HL-60/S4 treated with retinoic acid at 250 ng/mL for 4 days and 3 days (cell line): Measurements from ENCODE around the gene THAP5.

Experiments
- in situ Hi-C: fragments of 300-500 bp; cut with MboI; formaldehyde crosslinking; loops from 2 replicates; pipeline ENCODE4 v1.7.0; 2022; ENCODE audit warnings: low sequenced_read_pairs

THAP5 gene, protein sequence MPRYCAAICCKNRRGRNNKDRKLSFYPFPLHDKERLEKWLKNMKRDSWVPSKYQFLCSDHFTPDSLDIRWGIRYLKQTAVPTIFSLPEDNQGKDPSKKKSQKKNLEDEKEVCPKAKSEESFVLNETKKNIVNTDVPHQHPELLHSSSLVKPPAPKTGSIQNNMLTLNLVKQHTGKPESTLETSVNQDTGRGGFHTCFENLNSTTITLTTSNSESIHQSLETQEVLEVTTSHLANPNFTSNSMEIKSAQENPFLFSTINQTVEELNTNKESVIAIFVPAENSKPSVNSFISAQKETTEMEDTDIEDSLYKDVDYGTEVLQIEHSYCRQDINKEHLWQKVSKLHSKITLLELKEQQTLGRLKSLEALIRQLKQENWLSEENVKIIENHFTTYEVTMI

DNA sequence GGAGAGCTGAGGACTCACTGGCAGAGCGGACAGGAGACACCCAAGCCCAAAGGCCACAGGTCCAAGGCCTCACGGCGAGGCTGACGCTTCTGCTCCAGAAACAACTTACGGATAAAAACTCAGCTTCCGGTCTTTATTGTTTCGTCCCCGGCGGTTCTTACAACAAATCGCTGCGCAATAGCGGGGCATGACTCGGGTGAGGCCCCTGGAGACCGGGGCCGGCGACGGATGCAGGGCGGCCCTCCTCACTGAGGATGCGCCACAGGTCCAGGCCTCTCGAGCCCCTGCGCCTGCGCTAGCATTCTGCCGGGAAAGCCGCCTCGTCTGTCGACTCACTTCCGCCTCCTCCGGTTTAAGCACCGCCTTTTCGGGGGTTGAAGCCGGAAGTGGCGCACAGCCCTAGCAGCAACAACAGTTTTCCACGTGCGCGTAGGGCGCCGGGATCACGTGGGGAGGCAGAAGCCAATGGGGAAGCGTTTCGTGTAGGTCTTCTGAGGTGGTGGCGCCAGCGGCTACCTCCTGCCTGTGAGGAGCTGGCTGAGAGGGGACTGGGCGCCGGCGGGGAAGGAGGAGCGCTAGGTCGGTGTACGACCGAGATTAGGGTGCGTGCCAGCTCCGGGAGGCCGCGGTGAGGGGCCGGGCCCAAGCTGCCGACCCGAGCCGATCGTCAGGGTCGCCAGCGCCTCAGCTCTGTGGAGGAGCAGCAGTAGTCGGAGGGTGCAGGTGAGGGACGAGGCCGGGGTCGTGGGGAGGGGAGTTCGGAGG is at the start of gene THAP5, which contains the start of gene DNAJB9:
Gene THAP5 (minus strand): TSS at position 326 of the 765 bp plus-strand sequence. CDS start 137 bp downstream, at position 189.
Gene DNAJB9 (plus strand): TSS at position 494 of the 765 bp plus-strand sequence. CDS start 1,853 bp downstream, outside the sequence.
- in situ Hi-C loops = no loop called here

DNA sequence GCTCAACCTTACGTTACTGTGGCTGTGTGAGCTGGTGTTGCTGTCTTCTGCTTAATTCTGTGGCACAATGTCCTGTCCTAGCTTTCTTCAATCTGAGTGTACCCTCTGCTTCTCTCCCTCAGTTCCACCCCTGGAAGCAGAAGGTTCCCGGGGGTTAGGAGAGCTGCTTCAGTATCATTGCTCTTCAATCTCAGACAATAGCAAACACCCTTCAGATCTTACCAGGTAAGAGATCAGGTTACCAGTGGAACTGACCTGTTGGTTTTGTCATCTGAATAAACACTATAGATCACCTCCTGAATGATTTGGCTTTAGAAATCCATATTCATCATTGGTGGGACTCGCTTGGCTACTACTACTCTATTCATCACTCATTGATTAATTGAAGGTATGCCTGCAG is 48.5 kb upstream of the THAP5 start:
- in situ Hi-C loops = no loop called here

DNA sequence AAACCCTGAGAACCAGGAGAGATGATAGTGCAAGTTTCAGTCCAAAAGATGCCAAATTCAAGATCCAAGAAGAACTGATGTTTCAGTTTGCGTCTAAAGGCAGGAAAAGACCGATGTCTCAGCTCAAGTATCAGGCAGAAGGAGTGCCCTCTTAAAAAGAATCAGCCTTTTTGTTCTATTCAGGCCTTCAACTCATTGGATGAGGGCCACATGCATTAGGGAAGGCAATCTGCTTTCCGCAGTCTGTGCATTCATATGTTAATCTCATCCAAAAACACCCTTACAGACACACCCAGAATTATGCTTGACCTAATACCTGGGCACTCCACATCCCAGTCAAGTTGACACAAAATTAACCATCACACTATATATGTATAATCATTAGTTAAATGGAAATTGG is 45.4 kb upstream of the THAP5 start:
- in situ Hi-C loops = no loop called here

DNA sequence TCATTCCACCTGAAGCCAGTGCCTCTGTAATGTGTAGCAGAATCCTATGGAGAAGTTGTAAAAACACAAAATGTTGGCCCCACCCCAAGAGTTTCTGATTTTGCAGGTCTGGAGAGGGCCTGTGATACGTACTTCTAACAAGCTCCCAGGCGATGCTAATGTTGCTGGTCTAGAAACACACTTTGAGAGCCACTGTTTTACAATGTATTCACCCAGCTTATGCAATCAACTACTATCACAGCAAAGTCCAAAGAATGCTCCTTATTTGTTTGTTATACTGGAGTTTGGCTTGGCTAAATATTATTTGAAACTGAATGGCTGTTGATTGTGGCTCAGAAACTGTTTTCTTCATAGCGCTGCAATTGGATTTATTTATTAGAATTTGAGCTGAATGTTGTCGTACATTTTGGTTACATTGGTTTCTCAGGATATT is 44.5 kb upstream of the THAP5 start:
- in situ Hi-C loops = no loop called here

DNA sequence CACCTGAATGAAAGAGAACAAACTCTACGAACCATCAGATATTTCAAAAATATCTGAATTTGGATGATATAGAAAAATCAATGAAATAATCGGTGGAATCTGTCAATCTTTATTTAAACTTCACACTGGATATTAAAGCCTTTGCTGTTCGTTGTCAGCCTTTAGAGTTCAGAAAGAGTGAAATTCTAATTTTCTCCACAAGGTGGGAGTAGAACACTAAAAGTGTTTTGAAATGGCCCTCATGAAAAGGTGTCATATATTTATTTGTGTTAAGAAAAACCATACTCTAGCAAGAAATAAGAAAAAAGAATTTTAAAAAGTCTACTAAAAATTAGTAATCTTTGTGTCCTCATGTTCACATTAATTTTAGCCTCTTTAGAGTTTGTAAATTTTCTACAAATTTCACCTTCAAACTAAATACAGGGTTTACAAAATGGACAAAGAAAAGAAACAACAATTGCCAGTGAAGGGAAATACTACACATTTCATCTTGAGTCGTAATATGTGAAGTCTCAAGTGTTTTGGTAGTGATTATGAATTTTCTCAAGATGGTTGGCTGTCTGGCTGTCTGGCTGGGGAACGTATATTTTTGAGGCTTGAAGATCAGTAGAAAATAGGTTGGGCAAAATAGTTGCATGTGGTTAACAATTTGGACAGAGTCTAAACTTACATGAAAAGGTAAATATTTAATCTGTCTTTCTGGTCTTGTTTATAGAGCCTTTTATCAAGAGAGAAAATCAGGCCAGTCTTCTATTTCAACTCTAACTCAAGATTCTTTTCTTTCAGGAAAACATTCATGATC is 43.8 kb upstream of the THAP5 start:
- in situ Hi-C loops = no loop called here

DNA sequence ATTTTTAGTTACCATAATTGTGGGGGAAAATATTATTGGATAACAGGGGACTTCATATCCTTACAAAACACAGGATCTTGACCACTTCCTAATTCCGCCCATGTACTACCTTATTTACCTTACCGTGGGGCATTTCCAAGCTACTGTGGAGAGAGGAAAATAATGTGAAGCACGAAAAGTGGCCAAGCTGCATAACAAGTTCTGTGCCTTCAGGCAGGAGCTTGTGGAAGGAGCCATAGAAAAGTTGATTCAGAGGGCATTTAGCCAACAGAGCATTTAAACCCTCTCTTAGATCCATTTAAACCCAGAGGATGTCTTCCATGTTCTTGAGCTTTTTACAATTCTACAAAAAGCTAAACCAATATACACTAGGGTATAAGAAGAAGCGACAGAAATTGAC is 41.8 kb upstream of the THAP5 start:
- in situ Hi-C loops = no loop called here

DNA sequence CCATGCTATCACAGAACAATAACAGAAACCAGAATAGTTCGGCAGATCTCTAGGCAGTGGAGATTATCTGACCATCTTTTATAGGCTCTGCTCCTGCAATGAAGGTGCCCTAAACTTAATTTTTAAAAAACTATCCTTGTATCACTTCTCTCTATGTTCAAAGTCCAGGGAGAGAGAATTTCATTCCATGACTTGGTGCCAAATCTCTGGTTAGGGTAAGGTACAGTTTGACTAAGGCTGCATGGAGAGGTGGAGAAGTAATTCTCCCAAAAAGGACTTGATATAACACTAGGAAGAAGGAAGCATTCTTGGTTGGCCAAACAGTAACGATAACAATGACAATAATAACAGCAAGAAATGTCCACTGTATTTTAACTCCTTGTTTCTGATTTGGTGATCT is 40.1 kb upstream of the THAP5 start:
- in situ Hi-C loops = no loop called here

DNA sequence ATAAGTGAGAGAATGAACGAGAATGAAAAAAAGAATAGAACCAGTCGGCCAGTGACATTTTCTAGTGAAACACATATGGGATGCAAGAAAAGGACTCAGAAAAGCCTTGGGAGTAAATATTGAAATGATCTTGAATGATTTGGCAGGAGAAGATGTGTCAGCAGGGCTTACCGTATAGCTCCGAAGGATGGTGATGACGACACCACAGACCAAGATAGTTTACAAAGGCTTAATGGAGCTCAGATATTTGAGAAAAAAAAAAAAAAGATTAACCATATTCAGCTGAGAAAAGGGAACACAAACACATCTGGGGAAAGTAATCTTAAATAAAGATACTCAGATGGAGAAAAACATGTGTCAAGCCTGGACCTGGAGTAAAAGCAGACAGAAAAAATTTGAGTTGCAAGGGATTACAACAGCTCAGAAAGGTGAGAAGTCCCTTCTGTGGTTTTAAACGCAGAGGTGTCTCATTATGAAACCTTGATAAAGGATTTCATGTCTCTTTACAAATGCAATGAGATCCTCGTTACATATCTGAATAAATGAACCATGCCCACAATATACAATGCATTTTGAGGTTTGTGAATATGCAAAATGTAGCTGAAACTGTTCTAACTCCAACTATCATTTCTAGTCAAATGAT is 36.2 kb upstream of the THAP5 start:
- in situ Hi-C loops = no loop called here

DNA sequence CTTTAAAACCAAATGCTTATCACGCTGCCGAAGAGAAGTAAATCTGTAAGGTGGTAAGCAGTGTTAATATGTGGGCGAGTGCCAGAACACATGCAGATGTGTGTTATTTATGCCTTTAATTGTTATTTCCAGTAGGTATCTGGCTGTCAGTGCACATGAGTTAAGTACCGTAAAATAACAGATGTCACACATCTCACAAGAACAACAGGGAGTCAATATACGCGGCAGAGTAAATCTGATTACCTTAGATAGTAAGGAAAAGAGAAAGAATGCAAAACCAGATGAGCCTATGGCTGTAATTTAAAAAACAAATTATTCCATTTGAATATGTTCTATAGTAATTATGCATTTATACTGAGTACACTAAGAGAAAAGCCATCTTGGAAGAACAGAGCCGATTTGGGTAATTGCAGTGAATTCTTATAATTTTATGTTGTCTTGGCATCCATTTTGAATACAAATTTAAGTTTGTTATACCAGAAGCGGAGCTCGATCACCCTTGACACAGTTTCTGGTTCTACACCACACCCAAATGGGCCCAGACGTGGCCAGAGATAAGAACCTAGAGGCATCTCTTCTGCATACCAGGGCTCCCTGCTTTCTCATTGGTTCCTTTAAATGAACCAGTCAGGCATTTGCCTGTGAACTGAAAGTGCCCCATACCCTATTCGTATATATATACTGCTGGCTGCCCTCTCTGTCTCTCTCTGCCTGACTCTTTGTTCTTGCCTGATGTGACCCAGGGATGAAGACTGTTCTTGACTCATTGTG is 35.0 kb upstream of the THAP5 start:
- in situ Hi-C loops = no loop called here

DNA sequence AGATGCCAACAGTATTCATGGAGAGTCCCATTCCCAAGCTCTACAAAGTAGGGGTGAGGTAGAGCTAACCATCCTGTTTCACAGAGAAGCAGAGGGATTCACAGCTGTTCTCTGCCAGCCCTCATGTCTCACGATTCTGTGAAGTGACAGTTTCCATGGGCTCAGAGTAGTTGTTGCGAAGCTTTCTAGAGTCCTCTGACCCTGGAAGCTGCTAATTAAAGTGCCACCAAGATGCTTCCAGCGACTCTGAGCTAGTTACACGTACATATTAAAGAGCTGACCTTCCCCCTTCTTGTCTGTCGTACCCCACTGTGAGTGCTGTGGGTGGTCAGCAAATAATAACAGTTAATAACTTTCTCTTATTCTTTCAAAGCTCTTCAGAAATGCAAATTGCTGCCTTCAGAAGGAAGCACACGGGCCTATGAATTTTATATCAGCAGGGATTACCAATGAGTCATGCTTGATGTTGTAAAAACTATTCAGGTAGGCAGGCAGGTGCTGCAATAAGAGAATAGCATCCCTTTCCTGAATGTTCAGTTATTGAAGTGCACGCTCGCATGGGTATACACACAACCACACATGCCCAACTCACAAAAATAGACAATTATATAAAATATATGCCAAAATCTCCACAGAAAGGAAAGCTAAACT is 34.3 kb upstream of the THAP5 start:
- in situ Hi-C loops = no loop called here

DNA sequence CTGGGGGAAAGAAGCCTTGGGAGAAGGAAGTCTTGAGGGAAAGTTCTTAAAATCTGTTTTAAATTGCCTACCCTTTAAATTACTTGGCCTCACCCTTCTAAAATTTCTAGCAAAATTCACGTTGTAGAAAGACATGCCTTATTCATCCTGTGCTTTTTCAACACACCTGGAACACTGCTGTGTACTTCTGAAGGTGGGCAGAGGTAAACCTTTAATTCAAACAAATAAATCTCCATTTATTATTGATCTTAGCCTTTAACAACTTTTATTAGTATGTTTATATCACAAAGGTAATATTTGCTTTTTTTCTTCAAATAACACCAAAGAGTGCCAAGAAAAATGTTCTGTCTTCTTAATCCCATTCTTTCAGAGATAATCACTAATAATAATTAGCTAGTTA is 30.9 kb upstream of the THAP5 start:
- in situ Hi-C loops = no loop called here

DNA sequence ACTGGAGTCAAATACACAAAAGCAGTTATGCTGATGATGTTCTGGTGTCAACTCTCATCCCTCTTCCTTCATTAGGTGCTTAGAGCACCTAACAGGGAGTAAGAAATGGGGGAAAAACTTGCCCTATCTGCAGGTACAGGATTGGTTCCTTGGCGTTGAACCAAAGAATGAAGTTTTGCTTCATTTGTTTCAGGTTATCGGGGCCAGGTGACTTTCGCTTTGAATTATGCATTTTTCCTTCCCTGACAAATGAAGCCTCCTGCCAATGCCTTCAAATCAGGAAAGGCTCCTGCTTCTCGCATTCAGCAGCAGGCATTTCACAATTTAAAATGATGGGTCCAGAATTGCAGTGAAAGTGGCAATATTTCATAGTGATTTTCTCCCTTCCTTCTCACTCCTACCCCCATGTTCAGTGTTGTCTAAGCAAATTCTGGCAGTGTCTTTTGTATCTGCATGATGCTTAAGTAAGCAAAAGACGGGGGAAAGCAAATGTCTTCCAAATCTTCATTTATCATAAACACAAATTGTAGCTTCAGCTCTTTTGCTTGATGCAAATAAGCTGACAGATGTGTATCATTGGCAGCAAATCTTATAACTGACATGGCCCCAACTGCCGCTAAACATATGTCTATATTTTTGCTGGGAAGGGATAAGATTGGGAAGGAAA is 29.5 kb upstream of the THAP5 start:
- in situ Hi-C loops = no loop called here

DNA sequence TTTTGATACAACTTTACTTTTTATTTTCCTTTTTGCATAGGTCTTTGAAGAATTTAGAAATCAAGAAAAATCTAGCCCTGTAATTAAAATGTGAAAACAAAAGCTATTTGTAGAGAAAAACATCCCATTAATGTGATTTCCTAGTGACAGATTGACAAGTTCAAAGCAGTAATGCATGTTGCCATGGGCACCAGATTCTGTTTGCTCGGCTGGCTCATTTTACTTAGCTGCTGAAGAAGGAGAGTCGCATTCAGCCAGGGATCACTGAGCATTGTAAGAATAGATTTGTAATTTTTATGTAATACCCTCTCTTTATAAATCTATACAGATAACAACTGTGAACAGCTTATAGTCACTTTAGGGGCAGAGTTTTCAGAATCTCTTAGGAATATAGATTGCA is 28.6 kb upstream of the THAP5 start:
- in situ Hi-C loops = no loop called here

DNA sequence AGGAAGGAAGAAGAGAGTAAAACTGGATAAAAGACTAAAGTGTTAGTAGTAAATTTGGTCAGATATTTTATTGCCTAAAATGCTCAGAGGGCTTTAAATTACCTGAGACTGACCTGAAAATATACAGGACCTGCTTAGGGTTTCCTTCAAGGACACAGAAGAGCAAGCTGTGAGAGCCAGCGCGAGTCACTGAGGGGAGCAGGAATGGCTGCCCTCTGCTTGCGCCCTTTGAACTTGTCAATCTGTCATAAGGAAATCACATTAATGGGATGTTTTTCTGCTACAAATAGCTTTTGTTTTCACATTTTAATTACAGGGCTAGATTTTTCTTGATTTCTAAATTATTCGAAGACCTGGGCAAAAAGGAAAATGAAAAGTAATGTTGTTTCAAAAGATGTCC is 27.1 kb upstream of the THAP5 start:
- in situ Hi-C loops = no loop called here

DNA sequence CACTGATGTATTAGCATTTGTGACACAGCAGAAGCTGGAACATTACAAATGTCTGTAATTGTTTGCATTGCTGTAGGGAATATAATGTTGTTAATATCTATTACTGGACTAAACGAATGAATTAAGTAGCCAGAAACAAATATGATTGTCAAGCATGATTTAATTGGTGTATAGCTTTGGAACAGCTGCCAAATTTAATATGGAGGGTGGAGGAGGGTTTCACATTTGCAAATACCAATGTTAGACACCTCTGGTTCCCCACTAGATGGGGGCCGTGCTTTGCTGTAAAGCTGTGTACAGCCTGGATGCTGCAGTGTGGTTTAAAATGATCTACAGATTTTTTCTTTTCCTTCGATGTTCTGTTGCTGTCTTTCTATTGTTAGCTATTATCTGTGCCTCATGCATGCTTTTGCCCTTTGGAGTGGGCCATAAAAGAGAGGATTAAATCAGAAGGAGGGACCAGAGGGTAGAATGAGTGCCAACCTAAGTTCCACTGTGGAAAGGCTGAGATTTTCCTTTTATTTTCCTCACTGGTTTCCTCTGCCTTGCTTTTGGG is 23.2 kb upstream of the THAP5 start:
- in situ Hi-C loops = no loop called here

DNA sequence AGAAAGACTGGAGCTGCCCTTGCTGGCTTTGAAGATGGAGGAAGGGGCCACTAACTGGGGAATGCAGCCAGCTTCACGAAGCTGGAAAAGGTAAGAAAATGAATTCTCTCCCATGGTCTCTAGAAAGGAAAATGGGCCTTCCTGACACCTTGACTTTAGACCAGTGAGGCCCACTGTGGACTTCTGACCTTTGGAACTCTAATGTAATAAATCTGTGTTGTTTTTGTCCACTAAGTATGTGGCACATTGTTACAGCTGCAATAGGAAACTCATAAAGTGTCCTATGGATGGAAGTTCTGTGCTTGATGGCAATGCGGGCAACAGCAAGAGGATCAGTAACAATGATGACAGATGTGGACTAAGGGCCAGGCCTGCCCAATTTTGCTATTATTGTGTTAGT is 21.1 kb upstream of the THAP5 start:
- in situ Hi-C loops = no loop called here

DNA sequence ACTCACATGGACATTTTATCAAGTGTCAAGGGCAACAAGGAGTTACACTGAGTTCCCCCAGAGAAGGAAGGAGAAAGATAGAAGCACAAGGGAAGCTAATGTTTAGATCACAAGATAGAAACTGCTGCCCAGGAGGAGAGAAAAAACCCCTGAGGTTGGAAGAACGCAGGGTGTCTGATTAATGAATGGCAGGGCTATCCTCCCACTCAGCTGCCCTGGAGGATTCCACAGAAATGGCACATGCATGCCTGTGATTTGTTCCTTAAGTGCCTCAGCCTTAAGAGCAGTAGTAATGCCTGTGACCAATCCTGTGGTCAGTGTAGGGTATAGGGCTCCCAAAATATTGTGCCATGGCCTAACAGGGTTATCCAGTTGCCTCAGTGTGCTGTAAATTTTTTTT is 20.4 kb upstream of the THAP5 start:
- in situ Hi-C loops = no loop called here

DNA sequence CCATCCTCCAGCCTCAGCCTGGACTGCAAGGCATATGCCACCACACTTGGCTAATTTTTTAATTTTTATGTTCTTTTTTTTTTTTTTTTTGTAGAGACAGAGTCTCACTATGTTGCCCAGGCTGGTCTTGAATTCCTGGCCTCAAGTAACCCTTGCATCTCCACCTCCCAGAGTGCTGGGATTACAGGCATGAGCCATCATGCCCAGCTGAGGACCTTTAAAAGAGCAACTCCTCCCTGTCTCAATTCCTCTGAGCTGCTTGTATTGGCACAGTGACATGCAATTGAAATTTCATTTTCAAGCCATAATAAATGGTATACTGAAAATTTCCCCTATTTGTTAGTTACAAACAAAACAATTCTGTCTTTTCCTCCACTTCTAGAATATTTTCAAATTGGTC is 19.7 kb upstream of the THAP5 start:
- in situ Hi-C loops = no loop called here

DNA sequence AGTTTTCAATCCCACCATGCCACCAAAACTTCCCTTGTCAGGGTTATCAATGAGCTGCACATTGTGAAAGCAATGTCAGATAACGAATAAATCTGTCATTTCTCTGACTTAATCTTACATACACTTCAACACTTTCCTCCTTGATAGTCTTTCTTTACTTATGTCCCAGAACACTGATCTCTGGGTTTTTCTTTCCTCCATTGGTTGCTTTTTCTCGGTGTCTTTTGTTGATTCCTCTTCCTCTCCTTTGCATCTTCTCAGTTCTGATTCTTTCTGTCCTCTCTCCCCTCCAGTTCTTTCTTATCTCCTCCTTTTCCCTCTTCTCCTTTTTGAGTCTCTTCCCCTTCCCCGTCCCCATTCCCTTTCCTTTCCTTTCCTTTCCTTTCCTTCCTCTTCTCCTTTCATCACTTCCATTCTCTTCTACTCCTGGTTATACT is 16.8 kb upstream of the THAP5 start:
- in situ Hi-C loops = no loop called here
